NCI-H2107 treated with DMSO at 0.1 percent for 48 hours (cell line): ENCODE measurements around the gene TOMM70.
"Not testable (repeated sequence)": the region's sequence is repeated elsewhere in the genome, so short reads cannot be mapped to it uniquely, and the experiment has no call there.

Experiments used
- DNase-seq: peaks from one replicate; lab custom pipeline; 2025; ENCODE audit not compliant: unreplicated experiment; lab: John Stamatoyannopoulos, UW

The TOMM70 gene

GRCh38 chr3:100366424-100366823 is 34.5 kb downstream of the TOMM70 start:
- DNase-seq = no peak

DNA sequence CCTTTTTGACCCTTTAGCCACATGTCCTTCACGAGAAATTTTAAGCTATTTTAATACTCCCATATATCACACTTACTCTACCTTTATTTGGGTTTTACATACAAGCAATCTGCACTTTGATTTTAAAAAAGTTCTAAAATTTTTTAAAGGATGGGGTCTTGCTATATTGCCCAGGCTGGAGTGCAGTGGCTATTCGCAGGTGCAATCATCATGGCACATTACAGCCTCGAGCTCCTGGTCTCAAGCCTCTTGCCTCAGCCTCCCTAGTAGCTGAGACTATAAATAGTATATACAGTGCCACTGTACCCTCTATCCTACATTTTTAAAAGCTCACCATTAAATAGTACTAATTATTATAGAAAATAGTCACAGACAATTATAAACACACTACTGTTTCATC is 36.5 kb downstream of the TOMM70 start:
- DNase-seq = no peak

GRCh38 chr3:100361897-100362296 is 39.0 kb downstream of the TOMM70 start:
- no peak for DNase-seq

- DNase-seq = no peak
Observed at GRCh38 chr3:100360757-100361496, 40.0 kb downstream of the TOMM70 start.

- no peak for DNase-seq
Observed at GRCh38 chr3:100359035-100359434, 41.9 kb downstream of the TOMM70 start.

- no peak for DNase-seq
Observed at GRCh38 chr3:100358413-100358812, 42.5 kb downstream of the TOMM70 start.

GRCh38 chr3:100354850-100355249 is 46.0 kb downstream of the TOMM70 start:
- DNase-seq = no peak

DNA sequence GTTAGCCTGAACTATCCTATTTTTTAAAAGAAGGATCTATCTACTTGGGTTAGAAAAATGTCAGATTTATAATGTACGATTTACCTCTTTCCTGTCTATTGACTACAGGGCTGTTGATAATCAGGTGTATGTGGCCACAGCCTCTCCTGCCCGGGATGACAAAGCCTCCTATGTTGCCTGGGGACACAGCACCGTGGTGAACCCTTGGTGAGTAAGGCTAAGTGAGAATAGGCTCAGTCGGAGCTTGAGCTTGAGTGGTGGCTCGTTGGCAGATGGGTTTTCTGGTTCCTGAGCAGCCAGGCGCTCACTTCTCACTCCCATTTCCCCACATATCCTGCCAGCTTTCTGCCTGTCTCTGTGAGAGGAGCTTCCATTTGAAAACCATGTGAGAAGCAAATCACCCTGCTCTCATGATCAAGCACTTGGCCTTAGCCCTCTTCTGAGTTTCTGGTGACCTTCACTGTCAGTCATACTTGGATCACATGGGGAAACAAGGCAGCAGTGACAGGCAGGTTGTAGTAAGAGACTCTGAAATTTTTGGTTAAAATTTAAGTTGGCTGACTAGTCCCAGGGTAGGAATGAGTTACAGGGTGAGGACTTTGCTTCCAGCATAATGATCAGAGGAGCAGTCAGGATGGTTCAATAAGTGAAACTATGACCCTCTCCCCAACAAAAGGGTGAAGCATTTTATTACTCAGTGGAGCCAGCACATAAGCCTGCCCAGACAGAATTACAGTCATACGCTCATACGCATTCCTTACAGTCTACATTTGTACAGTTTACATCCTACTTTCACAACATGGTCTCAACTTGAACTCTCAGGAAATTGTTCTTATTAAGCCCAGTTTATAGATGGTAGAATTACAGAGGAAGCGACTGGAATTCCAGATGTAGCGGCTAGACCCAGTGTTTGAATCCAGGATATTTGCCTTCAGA is 48.3 kb downstream of the TOMM70 start:
- DNase-seq = no peak

DNA sequence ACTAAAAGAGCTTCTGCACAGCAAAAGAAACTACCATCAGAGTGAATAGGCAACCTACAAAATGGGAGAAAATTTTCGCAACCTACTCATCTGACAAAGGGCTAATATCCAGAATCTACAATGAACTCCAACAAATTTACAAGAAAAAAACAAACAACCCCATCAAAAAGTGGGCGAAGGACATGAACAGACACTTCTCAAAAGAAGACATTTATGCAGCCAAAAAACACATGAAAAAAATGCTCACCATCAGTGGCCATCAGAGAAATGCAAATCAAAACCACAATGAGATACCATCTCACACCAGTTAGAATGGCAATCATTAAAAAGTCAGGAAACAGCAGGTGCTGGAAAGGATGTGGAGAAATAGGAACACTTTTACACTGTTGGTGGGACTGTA is 49.1 kb downstream of the TOMM70 start:
- DNase-seq = not testable (repeated sequence)

GRCh38 chr3:100348727-100349126 is 52.2 kb downstream of the TOMM70 start:
- no peak for DNase-seq

DNA sequence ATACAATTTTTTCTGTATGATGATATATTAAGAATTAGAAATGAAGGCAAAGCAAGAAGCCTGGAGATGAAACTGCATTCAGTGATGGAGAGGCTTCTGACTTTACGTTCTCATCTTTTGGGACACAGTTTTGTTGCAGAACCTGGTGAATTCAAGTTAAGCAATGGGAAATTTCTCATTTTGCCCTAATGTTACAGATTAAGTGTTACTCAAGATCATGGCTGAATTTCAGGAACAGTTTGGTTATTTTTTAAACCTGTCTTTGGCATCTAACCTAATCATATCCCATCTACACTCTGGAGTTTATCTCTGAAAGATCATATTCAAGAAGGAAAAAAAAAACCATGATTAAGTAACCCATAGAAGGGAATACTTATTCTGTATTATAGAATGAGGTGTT is 60.4 kb downstream of the TOMM70 start:
- no peak for DNase-seq

- DNase-seq = no peak
Observed at GRCh38 chr3:100339786-100340185, 61.1 kb downstream of the TOMM70 start.

DNA sequence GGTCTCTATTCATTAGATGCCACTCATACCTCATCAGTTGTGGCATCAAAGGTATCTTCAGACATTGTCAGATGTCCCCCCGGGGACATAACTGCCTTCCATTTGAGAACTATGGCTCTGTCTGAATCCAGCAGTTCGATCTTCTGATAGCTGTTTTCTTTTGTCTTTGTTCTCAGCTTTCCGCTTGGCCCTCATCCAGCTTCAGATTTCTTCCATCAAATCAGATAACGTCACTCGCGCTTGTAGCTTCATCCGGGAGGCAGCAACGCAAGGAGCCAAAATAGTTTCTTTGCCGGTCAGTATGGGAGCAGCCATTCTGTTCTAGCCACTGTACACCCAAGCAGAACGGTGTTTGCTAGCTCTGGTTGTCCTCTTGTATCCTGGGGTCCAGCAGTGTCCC is 62.0 kb downstream of the TOMM70 start:
- no peak for DNase-seq

GRCh38 chr3:100336229-100336628 is 64.7 kb downstream of the TOMM70 start:
- DNase-seq = not testable (repeated sequence)

DNA sequence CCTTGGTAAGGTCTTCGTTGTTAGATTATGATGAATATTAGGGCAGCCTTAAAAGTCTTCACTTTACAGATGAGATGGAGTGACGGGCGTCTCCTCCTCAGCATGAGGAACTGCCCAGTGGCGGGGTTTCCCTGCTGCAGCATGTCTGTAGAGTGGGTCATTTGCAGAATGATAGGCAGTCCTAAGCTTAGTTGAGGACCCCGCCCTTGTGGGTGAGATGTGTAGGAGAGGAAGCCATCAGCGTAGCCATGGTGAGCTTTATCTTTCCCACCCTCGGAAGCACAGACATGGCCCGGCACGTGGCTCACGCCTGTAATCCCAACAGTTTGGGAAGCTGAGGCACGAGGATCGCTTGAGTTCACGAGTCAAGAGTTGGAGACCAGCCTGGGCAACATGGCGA is 65.5 kb downstream of the TOMM70 start:
- no peak for DNase-seq

DNA sequence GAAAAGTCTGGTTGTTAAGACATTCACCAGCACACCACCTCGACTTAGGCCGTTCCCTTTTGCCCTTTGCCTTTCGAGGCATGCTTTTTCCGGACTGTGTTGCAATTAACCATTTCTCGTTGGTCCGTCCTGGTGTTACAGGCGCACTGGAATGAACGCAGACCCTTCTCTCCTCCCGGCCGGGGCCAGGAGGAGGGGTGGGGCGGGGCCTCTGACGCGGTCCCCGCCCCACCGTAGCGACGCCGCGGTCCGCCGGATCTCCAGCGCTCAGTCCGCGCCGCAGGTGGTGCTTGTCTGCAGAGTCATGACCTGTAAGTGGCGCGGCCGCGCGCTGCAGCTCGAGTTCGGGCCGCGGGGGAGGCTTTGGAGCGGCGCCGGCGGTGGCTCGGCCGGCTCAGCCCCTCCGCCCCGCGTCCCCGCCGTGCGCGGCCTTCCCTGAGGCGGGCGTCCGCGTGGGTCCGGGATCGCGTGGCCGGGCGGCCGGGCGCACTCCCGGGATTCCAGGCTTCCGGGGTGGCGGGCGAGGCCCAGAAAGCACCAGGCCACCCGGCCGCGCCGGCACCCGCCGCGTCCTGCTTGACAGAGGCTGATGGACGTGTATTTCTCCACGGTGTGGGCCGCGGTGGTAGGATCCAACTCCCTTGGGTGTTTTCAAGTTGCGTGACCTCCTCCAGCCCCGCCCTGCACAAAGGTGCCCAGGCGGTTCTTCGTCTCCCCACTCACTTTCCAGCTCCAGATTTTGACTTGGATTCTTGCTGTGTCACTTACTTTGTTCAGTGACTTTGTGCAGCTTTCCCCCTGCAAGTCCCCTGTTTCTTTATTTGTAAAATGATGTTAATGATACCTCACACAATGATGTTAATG is 66.2 kb downstream of the TOMM70 start, which contains the start of gene NIT2:
Gene NIT2, plus strand, starts transcription at position 270 of the 864 bp plus-strand sequence. Its CDS starts 35 bp downstream, at position 305.
- peak; percentile 9 for DNase-seq

DNA sequence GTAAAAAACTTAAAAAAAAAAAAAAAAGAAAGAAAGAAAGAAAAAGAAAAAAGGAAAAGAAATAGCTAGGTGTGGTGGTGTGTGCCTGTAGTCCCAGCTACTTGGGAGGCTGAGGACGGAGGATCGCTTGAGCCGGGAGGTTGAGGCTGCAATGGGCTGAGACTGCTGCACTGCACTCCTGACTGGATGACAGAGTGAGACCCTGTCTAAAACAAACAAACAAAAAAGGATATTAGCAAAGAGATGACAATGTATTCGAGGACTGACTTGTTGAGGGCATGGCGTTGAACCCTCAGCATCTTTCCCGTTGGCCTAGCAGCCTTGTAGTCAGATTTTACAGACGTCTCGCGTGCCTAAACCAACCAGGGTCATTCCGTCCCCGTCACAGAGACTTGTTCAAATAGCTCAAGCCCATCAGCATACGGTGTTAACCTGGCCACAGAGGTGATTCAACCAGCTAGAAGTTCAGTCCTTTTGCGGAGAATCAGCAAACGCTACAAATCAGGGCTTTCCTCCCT is 66.9 kb downstream of the TOMM70 start:
- DNase-seq = no peak

- DNase-seq = no peak
Observed at GRCh38 chr3:100333051-100333450, 67.8 kb downstream of the TOMM70 start.

DNA sequence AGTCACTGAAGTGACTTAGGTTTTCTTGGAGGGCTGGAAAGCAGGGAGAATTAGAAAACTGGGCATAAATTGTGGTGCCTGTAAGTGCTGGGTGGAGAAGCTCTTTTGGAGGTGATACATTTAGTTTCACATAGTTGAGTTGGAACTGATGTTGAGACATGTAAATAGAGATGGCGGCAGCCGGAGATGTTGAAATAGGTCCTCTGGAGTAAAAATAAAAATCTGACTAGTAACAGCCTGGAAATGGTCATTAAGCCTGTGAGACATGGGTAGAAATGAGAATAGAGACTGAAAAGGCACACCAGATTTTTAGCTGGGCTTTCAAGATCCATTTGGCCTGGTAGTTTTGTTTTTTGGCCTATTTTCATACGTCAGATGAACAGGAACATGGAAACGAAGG is 69.2 kb downstream of the TOMM70 start:
- DNase-seq = no peak

DNA sequence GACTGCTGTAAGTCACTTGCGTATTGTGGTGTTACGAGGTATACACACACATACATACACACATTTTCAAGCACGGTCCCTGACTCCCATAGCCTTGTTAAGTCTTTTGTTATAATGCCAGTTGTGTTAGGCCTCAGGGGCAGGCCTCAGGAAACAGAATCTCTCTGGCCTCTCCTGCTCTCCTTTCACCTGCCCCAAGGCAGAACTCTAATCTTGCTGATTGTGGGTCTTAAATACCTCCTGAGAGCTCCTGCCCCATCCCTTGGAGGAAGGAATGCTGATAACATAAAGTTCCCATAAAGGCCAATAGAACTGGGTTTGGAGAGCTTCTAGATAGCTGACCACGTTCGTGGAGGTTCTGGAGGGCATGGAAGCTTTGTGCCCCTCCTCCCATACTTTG is 70.2 kb downstream of the TOMM70 start:
- DNase-seq = no peak
